BE2C (cell line): ENCODE measurements around the gene DEPDC5.
A peak's percentile ranks its signal among the peaks of the same experiment; 100 is the strongest.

Source experiments
- DNase-seq: peaks from one replicate; pipeline ENCODE4 v3.0.0-alpha.2; 2020
- H3K27me3 ChIP-seq: fragments of 250-450 bp; sonication (Bioruptor Pico); 2 replicates; pipeline ENCODE4 v1.5.1; 2020; ENCODE audit warnings: mild to moderate bottlenecking
- H3K36me3 ChIP-seq: fragments of 250-450 bp; sonication (Bioruptor Pico); 2 replicates; pipeline ENCODE4 v1.5.1; 2020; ENCODE audit warnings: mild to moderate bottlenecking
- H3K4me1 ChIP-seq: fragments of 250-450 bp; sonication (Bioruptor Pico); 2 replicates; pipeline ENCODE4 v1.5.1; 2020
- H3K4me3 ChIP-seq: 2 replicates; pipeline ENCODE4 v1.5.1; 2011; ENCODE audit warnings: low read depth, low read length
- H3K9me3 ChIP-seq: fragments of 250-450 bp; sonication (Bioruptor Pico); 2 replicates; pipeline ENCODE4 v1.5.1; 2020
- TF ChIP-seq, protein P1 (sequence below): IDR thresholded peaks from 2 replicates; pipeline ENCODE4 v1.5.1; 2012; ENCODE audit warnings: mild to moderate bottlenecking, low read depth, low read length

The DEPDC5 gene

DNA sequence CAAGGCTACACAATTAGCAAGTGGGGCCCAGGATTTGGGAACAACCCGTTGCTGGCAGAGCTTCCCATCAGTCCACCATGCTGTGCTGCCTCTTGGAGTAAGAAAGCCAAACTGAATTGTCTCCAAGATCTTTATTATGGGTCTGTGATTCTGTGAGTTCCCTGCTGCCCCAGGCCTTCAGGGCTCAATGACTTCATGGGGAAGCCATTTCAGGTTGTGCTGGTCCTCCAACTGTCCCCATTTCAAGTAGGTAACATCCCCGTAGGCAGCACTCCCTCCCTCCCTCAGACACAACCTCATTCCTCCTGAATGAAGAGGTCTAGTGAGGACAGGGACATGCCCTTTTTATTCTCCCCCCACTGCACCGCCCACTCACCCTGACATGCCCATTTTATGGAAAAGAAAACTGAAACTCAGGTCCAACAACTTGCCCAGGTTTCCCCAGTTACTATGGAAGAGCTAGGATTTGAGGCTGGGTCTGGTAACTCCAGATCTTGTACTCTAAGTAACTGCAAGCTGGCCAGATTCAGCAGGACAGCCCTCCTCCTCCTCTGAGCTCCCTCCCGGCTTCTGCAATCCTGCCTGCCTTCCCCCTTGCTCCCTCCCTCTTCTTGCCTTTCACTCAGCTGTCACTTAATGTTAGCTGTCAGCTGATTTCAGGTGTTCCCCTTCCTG is 182.3 kb downstream of the DEPDC5 start:
- no peak overlapping the region for H3K4me3 ChIP-seq
- TF ChIP-seq, protein P1, sequence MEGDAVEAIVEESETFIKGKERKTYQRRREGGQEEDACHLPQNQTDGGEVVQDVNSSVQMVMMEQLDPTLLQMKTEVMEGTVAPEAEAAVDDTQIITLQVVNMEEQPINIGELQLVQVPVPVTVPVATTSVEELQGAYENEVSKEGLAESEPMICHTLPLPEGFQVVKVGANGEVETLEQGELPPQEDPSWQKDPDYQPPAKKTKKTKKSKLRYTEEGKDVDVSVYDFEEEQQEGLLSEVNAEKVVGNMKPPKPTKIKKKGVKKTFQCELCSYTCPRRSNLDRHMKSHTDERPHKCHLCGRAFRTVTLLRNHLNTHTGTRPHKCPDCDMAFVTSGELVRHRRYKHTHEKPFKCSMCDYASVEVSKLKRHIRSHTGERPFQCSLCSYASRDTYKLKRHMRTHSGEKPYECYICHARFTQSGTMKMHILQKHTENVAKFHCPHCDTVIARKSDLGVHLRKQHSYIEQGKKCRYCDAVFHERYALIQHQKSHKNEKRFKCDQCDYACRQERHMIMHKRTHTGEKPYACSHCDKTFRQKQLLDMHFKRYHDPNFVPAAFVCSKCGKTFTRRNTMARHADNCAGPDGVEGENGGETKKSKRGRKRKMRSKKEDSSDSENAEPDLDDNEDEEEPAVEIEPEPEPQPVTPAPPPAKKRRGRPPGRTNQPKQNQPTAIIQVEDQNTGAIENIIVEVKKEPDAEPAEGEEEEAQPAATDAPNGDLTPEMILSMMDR, result no peak
- no peaks in the 10 kb centered on the region for H3K27me3 ChIP-seq
- no peak for DNase-seq
- no peaks in the 10 kb centered on the region for H3K36me3 ChIP-seq
- H3K9me3 ChIP-seq, result no peaks in the 10 kb centered on the region
- no peaks in the 10 kb centered on the region for H3K4me1 ChIP-seq

DNA sequence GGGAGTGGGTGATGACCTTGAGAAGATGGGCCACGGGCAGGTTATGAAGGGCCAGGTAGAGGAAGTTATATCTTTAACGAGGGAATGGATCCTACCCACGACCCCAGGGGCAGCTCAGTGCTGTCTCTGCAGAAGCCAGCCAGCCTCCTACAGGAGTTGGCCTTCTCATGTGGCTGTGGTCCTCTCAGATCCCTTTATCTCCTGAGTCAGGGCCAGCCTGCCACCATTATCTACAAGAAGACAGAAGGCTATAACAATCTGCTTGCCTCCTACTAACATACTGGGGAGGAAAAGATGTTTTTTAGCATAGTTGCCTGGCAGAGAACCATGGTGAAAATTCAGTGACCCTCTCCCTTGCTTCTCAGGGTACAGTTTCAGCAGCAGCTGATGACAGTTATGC is 183.5 kb downstream of the DEPDC5 start:
- H3K27me3 ChIP-seq, result no peaks in the 10 kb centered on the region
- TF ChIP-seq, protein P1, result no peak
- H3K4me3 ChIP-seq, result no peak overlapping the region
- H3K4me1 ChIP-seq, result no peaks in the 10 kb centered on the region
- H3K36me3 ChIP-seq, result no peaks in the 10 kb centered on the region
- DNase-seq, result no peak
- H3K9me3 ChIP-seq, result no peaks in the 10 kb centered on the region

DNA sequence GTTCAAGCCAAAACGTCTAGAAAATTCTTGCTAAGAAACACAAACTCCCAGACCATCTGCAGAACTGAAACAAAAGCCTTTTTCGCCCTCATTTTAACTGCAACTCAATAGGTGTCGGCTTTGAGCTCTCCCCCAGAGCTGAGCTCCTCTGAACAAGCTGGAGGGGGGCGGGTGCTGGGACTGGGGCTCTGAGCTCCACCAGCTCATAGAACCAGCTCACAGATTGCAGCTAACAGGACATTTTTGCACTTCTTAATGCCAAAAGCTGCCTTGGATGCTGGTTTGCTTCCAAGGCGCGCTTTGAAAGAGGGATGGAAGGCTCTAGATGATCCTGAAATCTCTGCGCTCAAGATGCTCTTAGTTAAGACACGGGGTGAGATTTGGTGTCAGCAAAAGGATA is 184.5 kb downstream of the DEPDC5 start:
- DNase-seq, result no peak
- Histone ChIP-seq H3K9me3 (no peaks in the 10 kb centered on the region), H3K4me1 (no peaks in the 10 kb centered on the region), H3K36me3 (no peaks in the 10 kb centered on the region), H3K4me3 (no peak overlapping the region), H3K27me3 (no peaks in the 10 kb centered on the region)
- TF ChIP-seq, protein P1, result no peak

DNA sequence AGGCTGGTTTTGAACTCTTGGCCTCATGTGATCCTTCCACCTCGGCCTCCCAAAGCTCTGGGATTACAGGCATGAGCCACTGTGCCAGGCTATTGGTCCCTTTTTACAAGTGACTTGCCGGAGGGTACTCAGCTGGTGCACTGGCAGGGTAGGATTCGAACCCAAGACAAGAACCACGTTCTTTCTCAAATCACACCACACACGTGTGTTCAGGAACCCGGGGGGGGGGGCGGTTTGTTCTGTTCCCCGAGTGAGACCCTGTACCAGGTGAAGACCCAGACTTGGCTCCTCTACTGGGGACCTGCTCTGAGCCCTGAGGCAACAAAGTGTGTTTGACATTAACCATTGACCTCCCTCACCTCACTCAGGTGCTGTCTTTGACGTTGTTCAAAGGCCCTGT is 186.7 kb downstream of the DEPDC5 start:
- H3K9me3 ChIP-seq, result no peaks in the 10 kb centered on the region
- H3K4me1 ChIP-seq, result peaks cover 3% of the 10 kb centered on the region; the same call in 1 of the 2 replicates
- peaks cover 7% of the 10 kb centered on the region for H3K36me3 ChIP-seq
- no peaks in the 10 kb centered on the region for H3K27me3 ChIP-seq
- DNase-seq, result no peak
- no peak overlapping the region for H3K4me3 ChIP-seq
- TF ChIP-seq, protein P1, result no peak

DNA sequence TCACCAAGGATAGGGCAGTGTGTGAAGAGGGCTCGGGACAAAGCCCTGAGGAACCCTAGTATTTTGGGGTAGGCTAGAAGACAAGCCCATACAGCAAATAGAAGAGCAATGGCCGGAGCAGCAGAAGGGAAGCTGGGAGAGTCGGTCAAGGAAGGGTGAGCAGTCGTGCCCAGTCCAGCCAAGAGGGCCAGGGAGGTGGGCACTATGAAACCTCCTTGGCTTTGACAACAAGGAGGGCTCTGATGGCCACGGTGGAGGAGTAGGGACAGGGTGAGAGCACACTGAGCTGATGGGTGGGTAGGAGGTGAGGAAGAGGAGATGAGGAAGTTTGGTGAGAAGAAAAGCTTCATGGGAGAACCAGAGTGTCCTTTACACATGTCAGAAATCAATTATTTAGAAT is 188.3 kb downstream of the DEPDC5 start:
- Histone ChIP-seq H3K4me1 (peaks cover 3% of the 10 kb centered on the region), H3K4me3 (no peak overlapping the region), H3K27me3 (no peaks in the 10 kb centered on the region), H3K36me3 (peaks cover 15% of the 10 kb centered on the region), H3K9me3 (no peaks in the 10 kb centered on the region)
- TF ChIP-seq, protein P1, result no peak
- DNase-seq, result no peak

DNA sequence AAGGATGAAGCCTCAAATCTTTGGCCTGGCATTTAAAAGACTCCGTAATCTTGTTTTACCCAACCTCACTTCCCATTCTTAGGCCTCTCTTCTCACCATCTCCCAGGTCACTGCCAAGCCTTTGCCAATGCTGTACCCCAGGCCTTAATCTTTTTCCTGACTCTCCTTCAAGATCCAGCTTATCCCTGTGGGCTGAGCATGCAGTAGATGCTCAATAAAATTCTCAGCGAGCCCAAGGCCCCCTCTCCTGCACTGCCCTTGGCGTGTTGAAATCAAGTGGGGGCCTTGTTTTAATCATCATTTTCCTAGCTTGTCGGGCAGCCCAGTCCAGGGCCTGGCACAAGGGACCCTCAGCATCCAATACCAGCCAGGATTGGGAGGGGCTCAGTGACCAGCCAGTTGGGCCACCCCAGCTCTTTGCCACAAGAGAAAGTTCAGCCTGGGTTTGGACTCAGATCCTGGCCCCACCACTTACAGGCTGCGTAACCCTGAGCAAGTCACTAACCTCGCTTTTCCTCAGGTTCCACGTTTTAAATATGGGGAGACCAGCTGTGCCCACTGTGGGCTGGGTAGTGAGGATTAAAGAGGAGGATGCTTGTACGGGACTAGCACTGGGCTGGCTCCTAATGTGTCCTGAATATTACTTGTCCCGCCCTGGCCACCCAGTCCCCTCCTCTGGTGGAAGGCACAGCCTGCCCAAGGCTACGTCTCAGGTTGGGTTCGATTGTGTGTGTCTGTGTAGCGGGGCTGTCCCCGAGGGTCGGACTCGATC is 189.6 kb downstream of the DEPDC5 start:
- Histone ChIP-seq H3K9me3 (no peaks in the 10 kb centered on the region), H3K36me3 (peaks cover 28% of the 10 kb centered on the region), H3K4me1 (peaks cover 3% of the 10 kb centered on the region), H3K4me3 (peak overlapping the region; percentile 54), H3K27me3 (no peaks in the 10 kb centered on the region)
- no peak for DNase-seq
- TF ChIP-seq, protein P1, result no peak
